GM23338 (cell line): ENCODE results near the gene RABL6. TPM values are rescaled to one million over a fixed set of nuclear protein-coding genes. Genes with fewer than 3 reads are reported as not detected.
"Not testable (repeated sequence)": the region's sequence is repeated elsewhere in the genome, so short reads cannot be mapped to it uniquely, and the experiment has no call there.

ENCODE experiments used
- ATAC-seq: fragments of 200-7000 bp; cut with Tn5 transposase; 3 replicates; pipeline ENCODE4 v1.9.1; 2020
- DNase-seq: peaks from one replicate; pipeline ENCODE4 v3.0.0-alpha.2; 2015; ENCODE audit warnings: low spot score
- H2AFZ ChIP-seq: fragments of 200-600 bp; sonication (generic); 2 replicates; pipeline ENCODE4 v1.8.0; 2016; ENCODE audit warnings: antibody characterized with exemption, mild to moderate bottlenecking, moderate library complexity
- H3F3A ChIP-seq: fragments of 200-600 bp; sonication (generic); replicated peaks from 2 replicates; pipeline ENCODE4 v1.8.0; 2017; ENCODE audit warnings: antibody characterized with exemption, mixed run types, low read depth
- H3K27ac ChIP-seq: fragments of 200-600 bp; sonication (generic); 2 replicates; pipeline ENCODE4 v1.6.1; 2016; ENCODE audit warnings: low read depth
- H3K27me3 ChIP-seq: fragments of 200-600 bp; sonication (generic); 2 replicates; pipeline ENCODE4 v1.8.0; 2016; ENCODE audit warnings: mild to moderate bottlenecking, mixed run types, moderate library complexity; ENCODE audit not compliant: insufficient read depth
- H3K36me3 ChIP-seq: fragments of 200-600 bp; sonication (generic); 2 replicates; pipeline ENCODE4 v1.8.0; 2016; ENCODE audit warnings: mild to moderate bottlenecking; ENCODE audit not compliant: insufficient read depth
- H3K4me1 ChIP-seq: fragments of 200-600 bp; sonication (generic); 2 replicates; pipeline ENCODE4 v1.8.0; 2016; ENCODE audit warnings: mild to moderate bottlenecking, moderate library complexity; ENCODE audit not compliant: insufficient read depth
- H3K4me2 ChIP-seq: fragments of 200-600 bp; sonication (generic); 2 replicates; pipeline ENCODE4 v1.7.1; 2017; ENCODE audit warnings: mixed run types
- H3K4me3 ChIP-seq: fragments of 200-600 bp; sonication (generic); 2 replicates; pipeline ENCODE4 v1.6.1; 2016; ENCODE audit warnings: mixed run types
- H3K79me2 ChIP-seq: fragments of 200-600 bp; sonication (generic); replicated peaks from 2 replicates; pipeline ENCODE4 v1.8.0; 2017; ENCODE audit warnings: mild to moderate bottlenecking; ENCODE audit not compliant: insufficient read depth
- H3K9me2 ChIP-seq: fragments of 200-600 bp; sonication (generic); 2 replicates; pipeline ENCODE4 v1.8.0; 2017; ENCODE audit not compliant: insufficient read depth
- H4K20me1 ChIP-seq: fragments of 200-600 bp; sonication (generic); replicated peaks from 2 replicates; pipeline ENCODE4 v1.8.0; 2017; ENCODE audit warnings: mild to moderate bottlenecking; ENCODE audit not compliant: insufficient read depth
- H3K27ac Mint-ChIP-seq: 2 replicates; pipeline ENCODE4 v1.8.0; 2020; ENCODE audit warnings: inconsistent platforms, mild to moderate bottlenecking, moderate library complexity, mixed read lengths
- H3K27me3 Mint-ChIP-seq: 3 replicates; pipeline ENCODE4 v1.8.0; 2022; ENCODE audit warnings: low read depth, mild to moderate bottlenecking, moderate library complexity, mixed read lengths, inconsistent platforms; ENCODE audit not compliant: insufficient read depth, poor library complexity
- H3K36me3 Mint-ChIP-seq: 3 replicates; pipeline ENCODE4 v1.8.0; 2021; ENCODE audit warnings: low read depth, mild to moderate bottlenecking, inconsistent platforms, moderate library complexity, mixed read lengths
- H3K4me1 Mint-ChIP-seq: 3 replicates; pipeline ENCODE4 v1.8.0; 2020; ENCODE audit warnings: mild to moderate bottlenecking, inconsistent platforms, mixed read lengths
- H3K4me3 Mint-ChIP-seq: 3 replicates; pipeline ENCODE4 v1.8.0; 2021; ENCODE audit warnings: moderate library complexity, mild to moderate bottlenecking, inconsistent platforms, mixed read lengths
- H3K9me3 Mint-ChIP-seq: 3 replicates; pipeline ENCODE4 v1.8.0; 2020; ENCODE audit warnings: moderate library complexity, mild to moderate bottlenecking, inconsistent platforms, mixed read lengths
- ZNF462 ChIP-seq: fragments of 250-450 bp; sonication (Bioruptor Pico); IDR thresholded peaks from 2 replicates; pipeline ENCODE4 v1.5.0; 2020; ENCODE audit warnings: mild to moderate bottlenecking, moderate library complexity
- polyA plus RNA-seq: library from polyadenylated mRNA; unstranded; fragments of >200 nt; fragmentation: Nextera tagmentation; extraction: Ambion mirVana; gene quantifications from 2 replicates; pipeline ENCODE4 v1.2.1, GENCODE V29; 2016
- total RNA-seq: library from RNA; depleted of rRNA; stranded (reverse); fragments of >200 nt; shearing (Covaris generic); gene quantifications from 2 replicates; pipeline ENCODE4 v1.2.3, GENCODE V29; 2014

Gene RABL6
- total and polyA plus RNA-seq, 2 experiments from 2014 or later = 59.1 to 127 TPM

- TF ChIP-seq ZNF462 (CRISPR knock-in tag) = no peak
Measured at GRCh38 chr9:136837146-136837855, 29.6 kb downstream of the RABL6 start (continued).

GRCh38 chr9:136837856-136838277 is 30.1 kb downstream of the RABL6 start:
- peaks cover 11% of the 10 kb centered on the region; the same call in 1 of the 2 replicates for H3K4me1 ChIP-seq
- H3K27me3 Mint-ChIP-seq = peaks cover 39% of the 10 kb centered on the region
- peaks cover 18% of the 10 kb centered on the region for H3K36me3 Mint-ChIP-seq
- H3K4me1 Mint-ChIP-seq = peaks cover 22% of the 10 kb centered on the region
- H3K79me2 ChIP-seq, H3K4me3 ChIP-seq, H3F3A ChIP-seq, H3K4me3 Mint-ChIP-seq, H3K4me2 ChIP-seq, H3K9me3 Mint-ChIP-seq, H3K27me3 ChIP-seq, H2AFZ ChIP-seq, DNase-seq, H3K27ac Mint-ChIP-seq, H3K27ac ChIP-seq, ATAC-seq, H3K9me2 ChIP-seq, H3K36me3 ChIP-seq, H4K20me1 ChIP-seq: not testable (repeated sequence)
